AG08396 (cell line): ENCODE data around the gene GRIK2.
"Not testable (repeated sequence)": the region's sequence is repeated elsewhere in the genome, so short reads cannot be mapped to it uniquely, and the experiment has no call there.

ENCODE experiments used
- DNase-seq: peaks from one replicate; pipeline ENCODE4 v3.0.0; 2012; ENCODE audit warnings: low spot score, mixed read lengths

The GRIK2 gene

GRCh38 chr6:101633081-101633480 is 239.6 kb downstream of the GRIK2 start:
- no peak for DNase-seq

DNA sequence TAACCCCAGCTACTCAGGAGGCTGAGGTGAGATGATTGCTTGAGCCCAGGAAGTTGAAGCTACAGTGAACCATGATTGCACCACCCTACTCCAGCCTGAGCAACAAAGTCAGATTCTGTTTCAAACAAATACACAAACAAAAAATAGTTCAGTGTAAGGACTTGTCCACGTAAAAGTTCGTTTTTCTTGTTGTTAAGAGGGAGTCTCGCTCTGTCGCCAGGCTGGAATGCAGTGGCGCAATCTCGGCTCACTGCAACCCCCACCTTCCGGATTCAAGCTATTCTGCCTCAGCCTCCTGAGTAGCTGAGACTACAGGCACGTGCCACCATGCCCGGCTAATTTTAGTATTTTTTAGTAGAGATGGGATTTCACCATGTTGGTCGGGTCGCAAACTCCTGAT is 245.4 kb downstream of the GRIK2 start:
- not testable (repeated sequence) for DNase-seq

DNA sequence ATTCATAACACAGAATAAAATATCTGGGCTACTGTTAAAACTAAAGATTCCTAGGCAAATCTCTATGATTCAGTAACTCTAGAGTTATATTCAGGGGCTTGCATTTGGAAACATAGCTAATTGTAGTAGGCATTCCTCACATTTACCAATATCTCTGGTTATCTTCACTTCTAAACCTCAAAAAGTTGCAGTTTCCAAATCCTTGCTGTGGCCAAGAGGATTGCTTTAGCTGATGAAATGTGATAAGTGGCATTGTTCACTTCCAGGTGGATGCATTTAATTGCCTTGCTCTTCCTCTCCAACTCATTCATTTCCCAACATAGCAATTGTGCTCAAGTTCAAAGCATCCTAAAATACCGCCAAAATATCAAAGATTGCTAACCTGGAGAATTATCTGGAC is 246.6 kb downstream of the GRIK2 start:
- no peak for DNase-seq

GRCh38 chr6:101645770-101646169 is 252.3 kb downstream of the GRIK2 start:
- no peak for DNase-seq

DNA sequence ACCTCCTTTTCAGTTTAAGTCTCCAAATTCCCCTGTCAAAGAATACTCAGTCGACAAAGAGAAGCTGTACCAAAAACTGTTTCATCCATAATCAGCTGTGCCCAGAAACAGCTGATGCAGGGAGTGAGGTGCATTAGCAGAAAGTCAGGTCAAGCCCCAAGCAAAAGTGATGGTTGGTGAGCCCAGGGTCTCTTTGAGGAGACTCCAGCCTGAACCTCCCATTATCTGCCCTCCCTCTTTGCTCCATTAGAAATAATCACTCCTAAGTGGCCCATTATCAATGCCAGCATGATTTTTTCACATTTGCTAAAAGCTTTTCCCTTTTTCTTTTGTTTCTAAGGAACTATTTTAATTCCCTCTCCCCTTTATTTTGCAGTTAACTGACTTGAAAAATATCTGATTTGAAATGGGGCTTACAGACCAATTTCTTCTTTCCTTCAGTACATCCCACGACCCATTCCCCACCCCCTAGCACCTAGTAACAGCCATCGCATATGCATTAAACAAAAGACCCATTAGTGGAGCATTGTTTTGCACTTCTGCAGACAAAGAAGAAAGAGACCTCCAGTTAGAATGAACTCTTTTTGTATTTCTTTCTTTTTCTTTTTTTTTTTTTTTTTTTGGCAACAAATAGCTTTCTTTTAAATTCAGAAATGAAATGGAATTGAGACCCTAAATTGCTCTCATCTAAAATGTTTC is 257.0 kb downstream of the GRIK2 start:
- DNase-seq, result no peak

DNA sequence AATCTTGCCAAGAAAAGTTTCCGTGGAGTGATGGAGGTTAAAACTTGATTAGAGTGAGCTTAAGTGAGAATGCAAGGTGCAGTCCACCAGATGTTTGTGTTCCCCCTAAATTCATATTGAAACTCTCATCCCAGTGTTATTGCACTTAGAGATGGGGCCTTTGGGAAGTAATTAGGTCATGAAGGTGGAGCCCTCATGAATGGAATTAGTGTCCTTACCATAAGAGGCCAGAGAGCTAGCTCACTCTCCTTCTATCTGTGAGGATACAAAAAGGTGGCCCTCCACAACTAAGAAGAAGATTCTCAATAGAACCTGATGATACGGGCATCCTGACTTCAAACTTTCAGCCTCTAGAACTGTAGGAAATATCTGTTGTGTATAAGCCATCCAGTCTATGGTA is 258.6 kb downstream of the GRIK2 start:
- no peak for DNase-seq

- DNase-seq, result no peak
These were observed 261.6 kb downstream of the GRIK2 start for GRCh38 chr6:101655109-101655508.

DNA sequence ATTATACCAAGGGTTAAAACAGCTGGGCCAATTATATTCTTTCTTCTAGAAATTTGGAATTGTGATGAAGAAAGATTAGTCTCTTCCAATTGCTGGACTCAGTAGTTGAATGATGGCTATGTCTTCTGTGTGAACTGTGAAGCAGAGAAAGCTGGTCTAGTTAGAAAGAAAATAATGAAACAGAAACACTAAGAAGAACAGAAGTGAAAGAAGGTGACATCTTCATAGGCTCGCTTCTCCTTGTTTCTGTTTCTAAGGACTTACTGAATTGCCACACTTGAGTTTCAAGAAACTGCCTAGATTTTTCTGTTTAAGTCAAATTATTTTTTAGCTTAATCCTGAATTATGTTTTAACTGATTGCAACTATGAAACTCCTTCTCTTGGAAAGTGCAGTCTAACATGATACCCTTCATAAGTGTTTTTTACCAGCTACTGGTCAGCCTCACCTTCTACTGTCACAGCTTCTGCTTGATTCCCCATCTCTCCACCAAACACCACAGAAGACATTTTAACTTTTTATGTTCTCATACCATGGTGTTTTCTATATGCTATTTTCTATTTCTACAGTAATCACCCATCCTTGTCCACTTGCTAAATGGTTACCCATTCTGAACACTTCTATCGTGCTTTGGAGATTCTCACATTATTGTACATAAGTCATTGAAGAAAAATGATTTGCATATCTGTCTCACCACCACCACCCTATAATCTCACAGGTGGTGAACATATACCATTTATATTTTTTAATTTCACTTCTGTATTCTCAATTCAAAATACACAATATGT is 268.8 kb downstream of the GRIK2 start:
- DNase-seq, result no peak

GRCh38 chr6:101663100-101663499 is 269.6 kb downstream of the GRIK2 start:
- no peak for DNase-seq

DNA sequence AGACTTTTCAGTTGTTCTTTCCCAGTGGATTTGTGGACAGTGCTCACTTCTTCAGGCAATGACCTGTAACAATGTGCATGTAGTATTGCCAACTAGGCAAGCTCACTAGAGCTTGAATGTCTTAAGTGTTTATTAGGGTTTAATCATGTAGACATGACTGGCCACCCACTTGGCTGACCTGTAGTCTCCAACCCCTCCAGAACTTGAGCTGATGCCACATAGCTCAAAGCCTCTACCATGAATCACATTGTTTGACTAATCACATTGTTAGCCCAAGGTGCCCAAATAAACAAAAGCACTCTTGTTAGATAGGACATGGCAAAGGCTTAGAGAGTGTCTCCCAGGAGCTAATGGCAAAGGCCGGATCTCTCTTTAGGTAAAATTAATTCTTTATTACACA is 272.7 kb downstream of the GRIK2 start:
- DNase-seq, result peak; percentile 21

- no peak for DNase-seq
These were observed 275.1 kb downstream of the GRIK2 start for GRCh38 chr6:101668496-101669030.

DNA sequence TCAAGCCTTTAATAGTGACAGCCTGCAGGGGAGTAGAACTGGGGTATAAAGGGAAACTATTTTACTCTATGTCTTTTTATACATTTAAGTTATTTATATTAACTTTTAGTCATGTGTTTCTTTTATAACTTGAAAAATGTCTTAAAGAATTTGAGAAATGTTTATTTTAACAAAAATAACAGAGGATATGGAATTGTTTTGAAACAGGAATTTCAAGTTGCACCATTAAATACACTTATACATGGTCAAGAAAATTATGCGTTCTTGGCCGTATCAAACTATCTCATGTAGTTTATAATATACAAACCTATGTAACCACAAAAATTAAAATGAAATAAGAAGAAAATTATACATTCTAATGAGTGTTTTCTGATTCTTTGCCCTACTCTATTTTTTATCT is 282.7 kb downstream of the GRIK2 start:
- no peak for DNase-seq

DNA sequence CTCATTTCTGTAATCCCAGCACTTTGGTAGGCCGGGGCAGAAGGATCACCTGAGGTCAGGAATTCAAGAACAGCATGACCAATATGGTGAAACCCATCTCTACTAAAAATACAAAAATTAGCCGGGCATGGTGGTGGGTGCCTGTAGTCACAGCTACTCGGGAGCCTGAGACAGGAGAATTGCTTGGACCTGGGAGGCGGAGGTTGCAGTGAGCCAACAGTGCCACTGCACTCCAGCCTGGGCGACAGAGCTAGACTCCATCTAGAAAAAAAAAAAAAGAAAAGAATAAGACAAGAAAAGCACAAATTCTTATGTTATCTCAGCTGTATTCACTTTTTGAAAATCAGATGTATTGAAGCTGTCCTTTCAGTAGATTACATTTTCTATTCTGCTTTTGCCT is 289.4 kb downstream of the GRIK2 start:
- DNase-seq, result no peak

GRCh38 chr6:101683884-101684283 is 290.4 kb downstream of the GRIK2 start:
- no peak for DNase-seq

DNA sequence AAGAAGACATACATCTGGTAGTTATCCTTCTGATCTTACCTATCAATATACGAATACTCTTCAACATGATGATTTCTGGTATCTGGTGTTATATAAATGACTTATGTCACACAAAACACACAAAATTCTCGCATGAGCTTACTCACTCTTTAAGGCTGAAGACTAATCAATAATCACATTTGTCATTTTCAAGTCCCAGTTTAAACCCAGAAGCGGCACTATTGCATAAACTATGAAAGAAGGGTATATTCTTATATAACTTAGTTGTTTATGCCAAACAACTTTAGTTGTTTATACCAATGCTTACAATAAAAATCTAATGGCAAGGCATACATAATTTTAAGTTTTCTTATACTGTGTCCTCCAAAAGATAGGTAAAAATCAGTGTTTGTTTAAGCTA is 293.1 kb downstream of the GRIK2 start:
- DNase-seq, result no peak

GRCh38 chr6:101689156-101689555 is 295.6 kb downstream of the GRIK2 start:
- no peak for DNase-seq

DNA sequence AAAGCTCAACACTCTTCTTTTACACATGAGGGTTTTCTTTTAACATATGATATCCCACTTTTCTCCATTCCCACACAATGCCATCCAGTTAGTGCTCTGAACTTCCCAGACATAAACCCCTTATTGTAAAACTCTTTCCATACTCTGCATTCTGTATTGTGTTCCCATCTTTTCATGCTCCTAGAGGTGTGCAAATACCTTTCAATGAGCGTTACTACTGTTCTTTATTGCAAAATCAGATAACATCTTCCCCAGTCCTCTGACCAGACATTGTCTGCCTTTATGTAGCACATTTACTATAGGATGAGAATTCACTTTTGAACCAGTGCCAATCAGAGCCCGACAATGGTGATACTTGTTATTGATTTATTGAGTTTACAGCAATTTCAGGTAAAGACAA is 296.2 kb downstream of the GRIK2 start:
- no peak for DNase-seq

GRCh38 chr6:101700655-101701054 is 307.1 kb downstream of the GRIK2 start:
- no peak for DNase-seq

DNA sequence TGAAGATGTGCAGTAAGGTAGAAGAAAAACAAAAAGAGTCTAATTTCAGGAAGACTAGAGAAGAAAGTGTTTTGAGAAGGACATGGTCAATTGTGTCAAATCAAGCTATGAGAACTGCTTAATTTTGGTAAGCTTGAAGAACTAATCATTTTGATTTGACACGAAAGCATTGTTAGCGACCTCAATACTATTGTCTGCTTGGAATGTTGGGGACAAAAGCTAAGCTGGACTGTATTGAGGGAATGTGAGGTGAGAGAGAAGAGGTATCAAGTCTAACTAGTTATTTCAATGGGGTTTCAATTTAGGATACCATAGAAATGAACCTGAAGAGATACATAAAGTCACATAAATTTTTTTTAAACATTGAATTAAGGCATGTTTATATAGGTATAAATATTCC is 309.8 kb downstream of the GRIK2 start:
- no peak for DNase-seq

DNA sequence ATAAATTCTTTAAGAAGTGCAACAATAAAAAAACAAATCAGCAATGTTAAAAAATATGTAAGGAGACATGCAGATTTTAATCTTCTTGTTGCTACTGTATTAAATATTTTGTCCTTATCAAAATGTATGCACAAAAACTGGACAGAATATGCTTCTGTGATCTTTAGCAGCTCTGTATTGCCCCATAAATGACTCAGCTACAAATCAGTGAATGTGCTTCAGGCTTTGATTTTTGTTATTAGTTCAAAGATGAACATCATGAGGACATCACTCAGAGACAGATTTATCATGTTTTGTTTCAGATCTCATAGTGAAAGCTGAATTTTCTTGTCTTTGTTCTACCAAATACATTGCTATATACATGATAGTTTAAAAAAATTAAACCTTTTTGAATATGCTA is 312.4 kb downstream of the GRIK2 start:
- no peak for DNase-seq

DNA sequence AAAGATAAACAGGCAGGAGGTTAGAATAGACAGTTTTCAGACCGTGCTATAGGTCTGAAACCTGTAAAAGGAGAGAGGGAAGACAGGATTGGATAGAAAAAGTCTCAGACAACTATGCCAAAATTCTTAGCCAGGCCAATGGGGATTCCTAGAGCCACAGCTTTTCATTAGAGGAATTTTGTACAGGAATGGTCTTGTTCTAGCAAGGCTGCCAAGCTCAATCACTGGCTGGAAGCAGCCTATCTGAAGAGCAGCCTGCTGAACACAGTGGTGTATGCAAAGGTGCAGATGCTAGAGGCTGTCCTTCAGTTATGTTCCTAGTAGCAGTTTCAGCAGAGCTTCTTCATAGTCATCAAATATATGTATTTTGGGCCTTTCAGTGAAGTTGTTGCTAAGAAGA is 313.1 kb downstream of the GRIK2 start:
- no peak for DNase-seq

GRCh38 chr6:101711518-101711917 is 318.0 kb downstream of the GRIK2 start:
- no peak for DNase-seq

- no peak for DNase-seq
These were observed 322.9 kb downstream of the GRIK2 start for GRCh38 chr6:101716387-101716786.

DNA sequence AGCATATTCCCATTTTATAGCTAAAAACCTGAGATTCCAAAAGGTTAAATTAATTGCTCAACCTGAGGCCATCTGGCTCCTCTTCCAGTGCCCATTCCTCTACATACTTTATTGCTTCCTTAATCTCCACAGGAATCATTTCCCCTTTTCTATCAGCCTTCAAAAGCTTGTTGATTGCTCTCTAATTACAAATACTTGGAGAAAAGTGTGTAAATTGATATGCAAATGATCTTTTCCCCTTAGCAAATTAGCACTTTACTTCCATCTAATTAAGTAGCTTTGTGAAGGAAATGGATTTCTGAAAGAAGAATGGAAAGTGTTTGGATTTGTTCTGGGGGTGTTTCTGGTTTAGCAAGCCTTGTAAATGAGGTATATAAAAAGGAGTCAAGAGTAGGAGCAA is 323.3 kb downstream of the GRIK2 start:
- no peak for DNase-seq
